BLaER1 (cell line): ENCODE data around the gene SLC4A2.
A peak's percentile ranks its signal among the peaks of the same experiment; 100 is the strongest.
"Not testable (repeated sequence)": the region's sequence is repeated elsewhere in the genome, so short reads cannot be mapped to it uniquely, and the experiment has no call there.

Experiments
- H3K27ac ChIP-seq: shearing (Covaris generic); formaldehyde crosslinking; 2 replicates; pipeline ENCODE4 v1.8.1; 2022
- H3K27me3 ChIP-seq: shearing (Covaris generic); formaldehyde crosslinking; 2 replicates; pipeline ENCODE4 v1.8.1; 2022
- H3K36me3 ChIP-seq: shearing (Covaris generic); formaldehyde crosslinking; 2 replicates; pipeline ENCODE4 v1.8.1; 2022
- H3K4me1 ChIP-seq: shearing (Covaris generic); formaldehyde crosslinking; 2 replicates; pipeline ENCODE4 v1.8.1; 2022
- H3K4me2 ChIP-seq: shearing (Covaris generic); formaldehyde crosslinking; 2 replicates; pipeline ENCODE4 v1.8.1; 2022
- H3K4me3 ChIP-seq: shearing (Covaris generic); formaldehyde crosslinking; 2 replicates; pipeline ENCODE4 v1.8.1; 2022
- H3K9ac ChIP-seq: shearing (Covaris generic); formaldehyde crosslinking; 2 replicates; pipeline ENCODE4 v1.8.1; 2022
- H3K9me3 ChIP-seq: shearing (Covaris generic); formaldehyde crosslinking; 2 replicates; pipeline ENCODE4 v1.8.1; 2022
- H4K20me1 ChIP-seq: shearing (Covaris generic); formaldehyde crosslinking; 2 replicates; pipeline ENCODE4 v1.8.1; 2022
- Cebpa-rat ChIP-seq: shearing (Covaris generic); IDR thresholded peaks from 2 replicates; pipeline ENCODE4 v1.8.1; 2022

SLC4A2 gene

DNA sequence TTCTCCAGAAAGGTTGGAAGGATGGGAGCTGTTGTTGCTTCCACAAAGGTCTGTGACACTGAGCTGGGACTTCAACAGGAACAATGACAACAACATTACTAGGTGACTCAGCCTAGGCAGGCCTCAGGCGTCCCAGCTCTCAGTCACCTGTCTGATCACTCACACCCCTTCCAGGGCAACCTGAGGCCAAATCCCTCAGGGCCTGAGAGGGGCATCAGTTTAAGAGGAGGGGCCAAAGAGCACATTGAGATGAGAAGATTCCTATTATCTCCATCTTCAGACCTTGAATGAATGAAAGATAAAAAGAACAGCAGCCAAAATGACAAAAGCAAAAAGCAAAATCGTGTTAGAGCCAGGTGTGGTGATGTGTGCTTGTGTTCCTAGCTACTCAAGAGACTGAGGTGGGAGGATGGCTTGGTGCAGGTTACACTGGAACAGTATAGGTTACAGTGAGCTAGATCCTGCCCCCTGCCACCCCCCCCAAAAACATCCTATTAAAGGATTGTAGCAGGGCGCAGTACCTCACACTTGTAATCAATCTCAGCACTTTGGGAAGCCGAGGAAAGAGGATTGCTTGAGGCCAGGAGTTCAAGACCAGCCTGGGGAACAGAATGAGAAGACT, 34.8 kb upstream of the SLC4A2 start, which contains the start of gene ATG9B:
TSS of gene ATG9B (minus strand) at position 60 of the 622 bp plus-strand sequence. CDS start 71 bp downstream, outside the sequence.
- Histone ChIP-seq H3K4me2 (peak within 1 kb of the TSS; percentile 72), H3K27ac (no peak within 1 kb of the TSS), H4K20me1 (no peaks in the 10 kb centered on the region), H3K36me3 (no peaks in the 10 kb centered on the region), H3K4me3 (no peak within 1 kb of the TSS), H3K27me3 (peaks cover 5% of the 10 kb centered on the region), H3K9me3 (no peaks in the 10 kb centered on the region), H3K9ac (peak within 1 kb of the TSS; percentile 13; the same call in 1 of the 2 replicates), H3K4me1 (peaks cover 41% of the 10 kb centered on the region)
- TF ChIP-seq Cebpa-rat, result no peak

DNA sequence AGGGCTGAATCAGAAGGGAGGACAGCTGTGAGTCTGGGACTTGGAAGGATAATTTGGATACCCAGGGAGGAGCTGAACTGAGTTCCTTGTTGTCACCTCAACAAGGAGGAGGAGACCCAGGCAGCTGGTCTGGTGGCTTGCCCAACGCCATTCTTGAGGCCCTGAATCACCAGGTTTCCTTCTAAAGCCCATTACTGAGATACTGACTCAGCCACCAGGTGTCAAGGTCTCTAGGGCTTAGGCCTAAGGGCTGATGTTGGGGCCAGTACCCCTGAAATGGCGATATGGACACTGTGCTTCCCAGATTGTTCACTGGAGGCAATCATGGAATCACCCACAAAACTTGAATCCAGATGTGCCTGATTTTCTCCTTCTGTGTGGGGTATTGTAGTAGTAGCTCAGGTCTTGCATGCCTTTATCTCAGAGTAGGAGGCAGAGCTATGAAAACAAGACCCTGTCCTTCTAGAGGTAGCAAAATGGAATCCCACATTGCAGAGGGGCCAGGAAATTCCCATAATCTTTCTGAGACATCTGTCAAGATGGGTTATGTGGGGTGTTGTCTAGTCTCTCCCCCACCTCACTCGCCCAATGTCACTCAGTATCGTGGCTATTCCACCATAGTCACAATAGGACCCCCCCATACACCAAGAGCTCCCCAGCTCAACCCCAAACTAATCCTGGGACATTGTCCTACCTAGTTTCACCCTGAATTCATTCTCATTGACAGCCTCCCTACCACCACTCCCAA, 33.3 kb upstream of the SLC4A2 start:
- Histone ChIP-seq H3K36me3 (0 out of 2 replicates have a peak, but pooled peaks cover under 1% of the 10 kb centered on the region), H3K4me2 (no peak overlapping the region), H3K4me3 (no peak overlapping the region), H4K20me1 (no peaks in the 10 kb centered on the region), H3K9me3 (no peaks in the 10 kb centered on the region), H3K9ac (no peak overlapping the region), H3K4me1 (peaks cover 33% of the 10 kb centered on the region), H3K27me3 (peaks cover 3% of the 10 kb centered on the region; the same call in 1 of the 2 replicates), H3K27ac (no peak overlapping the region)
- no peak for TF ChIP-seq Cebpa-rat

DNA sequence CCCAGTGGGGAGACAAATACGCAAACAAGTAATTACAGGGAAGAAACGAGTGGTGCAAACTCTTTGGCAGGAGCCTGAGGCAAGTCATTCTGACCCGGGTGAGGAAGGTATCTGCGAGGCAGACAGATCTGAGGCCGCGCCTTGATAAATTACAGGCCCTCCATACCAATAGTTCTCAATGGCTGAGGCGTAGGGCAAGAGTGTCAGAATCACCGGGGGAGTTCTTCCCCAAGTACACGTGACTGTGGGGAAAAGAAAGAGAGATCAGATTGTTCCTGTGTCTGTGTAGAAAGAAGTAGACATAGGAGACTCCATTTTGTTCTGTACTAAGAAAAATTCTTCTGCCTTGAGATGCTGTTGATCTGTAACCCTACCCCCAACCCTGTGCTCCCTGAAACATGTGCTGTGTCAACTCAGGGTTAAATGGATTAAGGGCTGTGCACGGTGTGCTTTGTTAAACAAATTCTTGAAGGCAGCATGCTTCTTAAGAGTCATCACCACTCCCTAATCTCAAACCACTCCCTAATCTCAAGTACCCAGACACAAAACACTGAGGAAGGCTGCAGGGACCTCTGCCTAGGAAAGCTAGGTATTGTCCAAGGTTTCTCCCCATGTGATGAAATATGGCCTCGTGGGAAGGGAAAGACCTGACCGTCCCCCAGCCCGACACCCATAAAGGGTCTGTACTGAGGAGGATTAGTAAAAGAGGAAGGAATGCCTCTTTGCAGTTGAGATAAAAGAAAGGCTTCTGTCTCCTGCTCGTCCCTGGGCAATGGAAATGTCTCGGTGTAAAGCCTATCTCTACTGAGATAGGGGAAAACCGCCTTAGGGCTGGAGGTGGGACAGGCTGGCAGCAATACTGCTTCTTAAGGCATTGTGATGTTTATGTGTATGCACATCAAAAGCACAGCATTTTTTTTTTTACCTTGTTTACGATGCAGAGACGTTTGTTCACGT, 32.3 kb upstream of the SLC4A2 start:
- H3K4me2 ChIP-seq, result peak overlapping the region; percentile 93
- peaks cover 33% of the 10 kb centered on the region for H3K4me1 ChIP-seq
- H3K4me3 ChIP-seq, H3K27ac ChIP-seq, H3K9ac ChIP-seq, H4K20me1 ChIP-seq, H3K9me3 ChIP-seq, H3K27me3 ChIP-seq: not testable (repeated sequence)
- H3K36me3 ChIP-seq, result 0 out of 2 replicates have a peak, but pooled peaks cover 10% of the 10 kb centered on the region

DNA sequence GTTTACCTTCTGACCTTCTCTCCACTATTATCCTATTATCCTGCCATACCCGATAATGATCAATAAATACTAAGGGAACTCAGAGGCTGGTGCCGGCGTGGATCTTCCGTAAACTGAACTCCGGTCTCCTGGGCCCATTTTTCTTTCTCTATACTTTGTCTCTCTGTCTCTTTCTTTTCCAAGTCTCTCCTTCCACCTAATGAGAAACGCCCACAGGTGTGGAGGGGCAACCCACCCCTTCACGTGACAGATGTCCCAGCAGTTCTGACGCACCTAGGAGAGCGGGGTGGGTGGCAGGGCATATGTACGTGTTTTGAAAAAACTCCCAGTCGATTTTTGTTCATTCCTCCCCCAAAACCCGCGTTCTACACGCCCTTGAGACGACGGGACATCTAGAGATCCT, 31.7 kb upstream of the SLC4A2 start:
- H3K36me3 ChIP-seq, result peaks cover 12% of the 10 kb centered on the region; the same call in 1 of the 2 replicates
- H3K4me1 ChIP-seq, result peaks cover 33% of the 10 kb centered on the region
- not testable (repeated sequence) for H3K27ac ChIP-seq, H3K27me3 ChIP-seq, H3K9me3 ChIP-seq, H4K20me1 ChIP-seq
- H3K4me2 ChIP-seq, result peak overlapping the region; percentile 93
- H3K4me3 ChIP-seq, result peak overlapping the region; percentile 69
- peak overlapping the region; percentile 18; the same call in 1 of the 2 replicates for H3K9ac ChIP-seq

- no peaks in the 10 kb centered on the region for H3K9me3 ChIP-seq
- H3K36me3 ChIP-seq, result peaks cover 12% of the 10 kb centered on the region; the same call in 1 of the 2 replicates
- peak within 1 kb of the TSS; percentile 60 for H3K9ac ChIP-seq
- H4K20me1 ChIP-seq, result no peaks in the 10 kb centered on the region
- no peak for TF ChIP-seq Cebpa-rat
- peak within 1 kb of the TSS; percentile 93 for H3K4me2 ChIP-seq
- H3K4me1 ChIP-seq, result peaks cover 27% of the 10 kb centered on the region
- H3K4me3 ChIP-seq, result peak within 1 kb of the TSS; percentile 69
- H3K27me3 ChIP-seq, result peaks cover 3% of the 10 kb centered on the region; the same call in 1 of the 2 replicates
- H3K27ac ChIP-seq, result peak within 1 kb of the TSS; percentile 50
Observed at GRCh38 chr7:151028131-151028947, 31.1 kb upstream of the SLC4A2 start, which contains the start of gene ABCB8. TSS of gene ABCB8 (plus strand) at chr7:151028450. CDS start at chr7:151028516, 66 bp downstream.

DNA sequence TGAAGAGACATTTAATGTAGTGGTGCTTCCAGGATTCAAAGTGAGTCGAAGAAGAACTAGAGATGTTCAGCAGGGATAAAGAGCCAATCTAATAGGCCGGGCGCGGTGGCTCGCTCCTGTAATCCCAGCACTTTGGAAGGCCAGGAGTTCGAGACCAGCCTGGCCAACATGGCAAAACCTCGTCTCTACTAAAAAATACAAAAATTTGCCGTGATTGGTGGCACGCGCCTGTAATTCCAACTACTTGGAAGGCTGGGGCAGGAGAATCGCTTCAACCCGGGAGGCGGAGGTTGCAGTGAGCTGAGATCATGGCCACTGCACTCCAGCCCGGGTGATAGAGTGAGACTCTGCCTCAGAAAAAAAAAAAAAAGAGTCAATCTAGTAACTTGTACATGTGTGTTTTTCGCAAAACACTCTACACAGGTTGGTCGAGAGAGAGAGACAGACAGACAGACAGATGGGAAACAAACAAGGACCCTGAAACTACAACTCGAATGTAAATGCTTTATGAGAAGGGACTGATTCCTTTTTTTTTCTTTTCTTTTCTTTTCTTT, 30.4 kb upstream of the SLC4A2 start:
- Histone ChIP-seq H3K4me3 (peak overlapping the region; percentile 69), H3K36me3 (peaks cover 13% of the 10 kb centered on the region), H3K27ac (peak overlapping the region; percentile 50), H3K9ac (peak overlapping the region; percentile 60), H4K20me1 (0 out of 2 replicates have a peak, but pooled peaks cover 6% of the 10 kb centered on the region), H3K9me3 (no peaks in the 10 kb centered on the region), H3K4me1 (peaks cover 21% of the 10 kb centered on the region), H3K27me3 (peaks cover 3% of the 10 kb centered on the region; the same call in 1 of the 2 replicates), H3K4me2 (peak overlapping the region; percentile 89)
- no peak for TF ChIP-seq Cebpa-rat

- H4K20me1 ChIP-seq, result 0 out of 2 replicates have a peak, but pooled peaks cover 7% of the 10 kb centered on the region
- H3K4me1 ChIP-seq, result peaks cover 21% of the 10 kb centered on the region
- peaks cover under 1% of the 10 kb centered on the region; the same call in 1 of the 2 replicates for H3K27me3 ChIP-seq
- no peaks in the 10 kb centered on the region for H3K9me3 ChIP-seq
- H3K36me3 ChIP-seq, result peaks cover 33% of the 10 kb centered on the region
- no peak overlapping the region for H3K4me3 ChIP-seq
- TF ChIP-seq Cebpa-rat, result no peak
- H3K9ac ChIP-seq, result 0 out of 2 replicates have a peak overlapping the region, but pooled peaks have one; percentile 15
- no peak overlapping the region for H3K4me2 ChIP-seq
- H3K27ac ChIP-seq, result no peak overlapping the region
Observed at GRCh38 chr7:151031011-151031410, 28.4 kb upstream of the SLC4A2 start.
